Neuronal stem cell (in vitro differentiated cells): ENCODE data around the gene LYRM1.

Experiments used
- DNase-seq: peaks from one replicate; pipeline ENCODE4 v3.0.0-alpha.2; 2013; ENCODE audit warnings: low spot score
- H2AFZ ChIP-seq: one replicate; pipeline ENCODE4 v1.6.1; 2013; ENCODE audit warnings: mild to moderate bottlenecking, low read length, inconsistent platforms
- H2AK5ac ChIP-seq: 2 replicates; pipeline ENCODE4 v1.6.1; 2013; ENCODE audit warnings: low read depth, mild to moderate bottlenecking, inconsistent platforms, low read length, moderate library complexity, mixed read lengths
- H2BK120ac ChIP-seq: 2 replicates; pipeline ENCODE4 v1.6.1; 2013; ENCODE audit warnings: low read depth, mild to moderate bottlenecking, inconsistent platforms, low read length, moderate library complexity, mixed read lengths
- H2BK12ac ChIP-seq: one replicate; pipeline ENCODE4 v1.6.1; 2013; ENCODE audit warnings: low read length, inconsistent platforms
- H2BK15ac ChIP-seq: 2 replicates; pipeline ENCODE4 v1.6.1; 2013; ENCODE audit warnings: mild to moderate bottlenecking, low read length, inconsistent platforms, mixed read lengths
- H2BK5ac ChIP-seq: one replicate; pipeline ENCODE4 v1.6.1; 2013; ENCODE audit warnings: inconsistent platforms, mild to moderate bottlenecking, low read length, moderate library complexity
- H3K14ac ChIP-seq: one replicate; pipeline ENCODE4 v1.6.1; 2013; ENCODE audit warnings: low read length, inconsistent platforms
- H3K18ac ChIP-seq: 2 replicates; pipeline ENCODE4 v1.6.1; 2013; ENCODE audit warnings: low read length, inconsistent platforms
- H3K23ac ChIP-seq: 2 replicates; pipeline ENCODE4 v1.6.1; 2013; ENCODE audit warnings: low read depth, mild to moderate bottlenecking, mixed read lengths, low read length, inconsistent platforms; ENCODE audit not compliant: poor library complexity
- H3K27ac ChIP-seq: replicated peaks from 3 replicates; pipeline ENCODE4 v1.5.1; 2013; ENCODE audit warnings: low read length, inconsistent platforms
- H3K27me3 ChIP-seq, 3 experiments: 2 replicates each; pipeline ENCODE4 v1.6.1; 2013; ENCODE audit warnings: low read length in 3 of 3, mild to moderate bottlenecking in 2 of 3, inconsistent platforms in 1 of 3, low read depth in 1 of 3, mixed read lengths in 1 of 3, moderate library complexity in 1 of 3; ENCODE audit not compliant: control insufficient read depth in 3 of 3, insufficient read depth in 3 of 3
- H3K36me3 ChIP-seq, 2 donors: replicated peaks in 1 of 2; 2 replicates each; pipeline ENCODE4 v1.6.1; 2013; ENCODE audit warnings: low read length in 2 of 2; ENCODE audit not compliant: control insufficient read depth in 2 of 2, insufficient read depth in 2 of 2
- H3K4ac ChIP-seq: 2 replicates; pipeline ENCODE4 v1.6.1; 2013; ENCODE audit warnings: inconsistent platforms, mild to moderate bottlenecking, low read length, moderate library complexity
- H3K4me1 ChIP-seq, 2 donors: 1 replicate in 1 of 2; 2 replicates in 1 of 2; pipeline ENCODE4 v1.6.1; 2013; ENCODE audit warnings: low read length in 2 of 2, low read depth in 1 of 2; ENCODE audit not compliant: control insufficient read depth in 2 of 2, insufficient read depth in 1 of 2
- H3K4me2 ChIP-seq: one replicate; pipeline ENCODE4 v1.6.1; 2013; ENCODE audit warnings: mild to moderate bottlenecking, low read length, inconsistent platforms; ENCODE audit not compliant: insufficient read depth, poor library complexity, severe bottlenecking
- H3K4me3 ChIP-seq, 2 donors: 2 replicates each; pipeline ENCODE4 v1.5.1; 2013; ENCODE audit warnings: low read length in 2 of 2, mild to moderate bottlenecking in 2 of 2, inconsistent platforms in 1 of 2, moderate library complexity in 1 of 2
- H3K79me1 ChIP-seq: one replicate; pipeline ENCODE4 v1.6.1; 2013; ENCODE audit warnings: low read depth, mild to moderate bottlenecking, inconsistent platforms, low read length, moderate library complexity
- H3K9ac ChIP-seq: one replicate; pipeline ENCODE4 v1.6.1; 2013; ENCODE audit warnings: mild to moderate bottlenecking, low read depth, low read length, inconsistent platforms; ENCODE audit not compliant: poor library complexity
- H3K9me3 ChIP-seq, 2 donors: replicated peaks in 1 of 2; 2 replicates each; pipeline versions ENCODE3 to v1.6.1; 2013; ENCODE audit warnings: low read length in 2 of 2, mild to moderate bottlenecking in 2 of 2, inconsistent platforms in 1 of 2, low read depth in 1 of 2, mixed read lengths in 1 of 2, moderate library complexity in 1 of 2; ENCODE audit not compliant: control insufficient read depth in 2 of 2, insufficient read depth in 1 of 2
- H4K8ac ChIP-seq: one replicate; pipeline ENCODE4 v1.6.1; 2013; ENCODE audit warnings: low read depth, mild to moderate bottlenecking, inconsistent platforms, low read length, moderate library complexity
- H4K91ac ChIP-seq: one replicate; pipeline ENCODE4 v1.6.1; 2013; ENCODE audit warnings: low read length, low read depth, mild to moderate bottlenecking, inconsistent platforms; ENCODE audit not compliant: poor library complexity
- WGBS, 2 donors: extraction: QIAGEN DNeasy Blood & Tissue Kit; methylation state at CpG; one replicate each; pipeline ENCODE4 v1.1.7; 2013; ENCODE audit warnings: missing lambda C conversion rate in 2 of 2, mixed read lengths in 1 of 2; ENCODE audit not compliant: insufficient read length in 2 of 2, insufficient replicate concordance in 1 of 2; ENCODE audit errors: extremely low coverage in 2 of 2; 5-methylcytosine and 5-hydroxymethylcytosine counted together

The LYRM1 gene

GRCh38 chr16:20902426-20902825 lies 1.9 kb downstream of the LYRM1 start:
- Histone ChIP-seq H3K4me1 (peaks cover 8 to 16% of the 10 kb centered on the region in 2 donors), H3K27ac (no peak overlapping the region)
- no CpG with 5 or more reads among the region's 6 CpGs for WGBS, 2 donors

GRCh38 chr16:20903116-20903898 lies 2.7 kb downstream of the LYRM1 start:
- H3K4me2 ChIP-seq: no peak overlapping the region
- H3K36me3 ChIP-seq: peaks cover 3 to 14% of the 10 kb centered on the region in 2 donors
- WGBS, 2 donors: no CpG with 5 or more reads among the region's 5 CpGs
- H3K18ac ChIP-seq: no peak overlapping the region
- peaks cover 2% of the 10 kb centered on the region for H3K79me1 ChIP-seq
- no peak overlapping the region for H4K91ac ChIP-seq
- no peak overlapping the region for H2BK120ac ChIP-seq
- H2BK12ac ChIP-seq: no peak overlapping the region
- no peak overlapping the region for H4K8ac ChIP-seq
- H3K23ac ChIP-seq: no peak overlapping the region
- no peaks in the 10 kb centered on the region for H3K9me3 ChIP-seq
- H3K27ac ChIP-seq: no peak overlapping the region
- no peak overlapping the region for H2AK5ac ChIP-seq
- no peak overlapping the region for H2BK15ac ChIP-seq
- H3K4ac ChIP-seq: no peak overlapping the region
- no peak overlapping the region for H3K4me3 ChIP-seq
- no peaks in the 10 kb centered on the region for H3K27me3 ChIP-seq
- H3K4me1 ChIP-seq: peaks cover 8 to 12% of the 10 kb centered on the region in 2 donors
- H3K9ac ChIP-seq: no peak overlapping the region
- H2AFZ ChIP-seq: no peak overlapping the region
- no peak overlapping the region for H2BK5ac ChIP-seq
- DNase-seq: no peak
- H3K14ac ChIP-seq: no peak overlapping the region

More at GRCh38 chr16:20902426-20902825, 1.9 kb downstream of the LYRM1 start:
- no peak overlapping the region for H4K8ac ChIP-seq
- no peaks in the 10 kb centered on the region for H3K9me3 ChIP-seq
- no peak overlapping the region for H4K91ac ChIP-seq
- no peak overlapping the region for H3K4ac ChIP-seq
- no peak overlapping the region for H2BK12ac ChIP-seq
- peaks cover 3 to 19% of the 10 kb centered on the region in 2 donors for H3K36me3 ChIP-seq
- H3K4me3 ChIP-seq: no peak overlapping the region
- no peak overlapping the region for H2AK5ac ChIP-seq
- no peak overlapping the region for H3K14ac ChIP-seq
- no peak overlapping the region for H3K23ac ChIP-seq
- DNase-seq: no peak
- H3K9ac ChIP-seq: no peak overlapping the region
- peaks cover 2% of the 10 kb centered on the region for H3K79me1 ChIP-seq
- H3K18ac ChIP-seq: no peak overlapping the region
- no peaks in the 10 kb centered on the region for H3K27me3 ChIP-seq
- H2BK5ac ChIP-seq: no peak overlapping the region
- no peak overlapping the region for H2AFZ ChIP-seq
- no peak overlapping the region for H2BK120ac ChIP-seq
- H2BK15ac ChIP-seq: no peak overlapping the region
- H3K4me2 ChIP-seq: no peak overlapping the region

DNA sequence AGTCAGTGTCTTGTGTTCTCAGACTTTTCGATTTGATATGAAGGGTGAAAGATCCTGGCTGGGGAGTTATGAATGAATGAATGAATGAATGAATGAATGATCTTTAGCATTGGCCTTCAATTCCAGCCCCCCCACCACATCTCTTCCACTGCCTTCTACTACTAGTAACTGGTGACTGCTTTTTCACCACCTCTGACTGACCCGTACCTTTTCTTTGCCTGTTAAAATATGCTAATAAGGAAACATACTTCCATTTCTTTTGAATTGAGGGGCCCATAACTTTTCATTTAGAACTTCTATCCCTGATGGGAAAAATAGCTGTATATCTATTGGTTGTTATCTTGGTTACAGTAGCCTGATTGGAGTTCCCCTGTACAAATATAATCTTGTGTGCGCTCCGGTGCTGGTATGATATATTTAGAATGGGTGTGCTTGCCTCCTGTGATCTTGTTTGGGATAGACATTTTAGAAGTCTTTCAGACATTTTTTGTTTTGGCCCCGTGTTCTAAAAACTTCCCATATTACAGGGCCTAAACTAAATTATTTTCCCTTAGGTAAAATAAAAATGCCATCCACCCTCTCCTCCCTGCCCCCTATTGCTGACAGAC lies 3.4 kb downstream of the LYRM1 start:
- Histone ChIP-seq H4K8ac (no peak overlapping the region), H3K4me3 (no peak overlapping the region), H3K14ac (no peak overlapping the region), H3K9me3 (no peaks in the 10 kb centered on the region), H3K36me3 (peaks cover 3 to 14% of the 10 kb centered on the region in 2 donors), H3K4me1 (peaks cover 8 to 10% of the 10 kb centered on the region in 2 donors), H2BK15ac (no peak overlapping the region), H2AFZ (no peak overlapping the region), H3K9ac (no peak overlapping the region), H3K27ac (no peak overlapping the region), H4K91ac (no peak overlapping the region), H2BK5ac (no peak overlapping the region), H3K23ac (no peak overlapping the region), H3K4me2 (no peak overlapping the region), H3K79me1 (peaks cover 2% of the 10 kb centered on the region), H3K4ac (no peak overlapping the region), H3K27me3 (no peaks in the 10 kb centered on the region), H2BK120ac (no peak overlapping the region), H2AK5ac (no peak overlapping the region), H3K18ac (no peak overlapping the region), H2BK12ac (no peak overlapping the region)
- no peak for DNase-seq
- no CpG with 5 or more reads among the region's 5 CpGs for WGBS, 2 donors

DNA sequence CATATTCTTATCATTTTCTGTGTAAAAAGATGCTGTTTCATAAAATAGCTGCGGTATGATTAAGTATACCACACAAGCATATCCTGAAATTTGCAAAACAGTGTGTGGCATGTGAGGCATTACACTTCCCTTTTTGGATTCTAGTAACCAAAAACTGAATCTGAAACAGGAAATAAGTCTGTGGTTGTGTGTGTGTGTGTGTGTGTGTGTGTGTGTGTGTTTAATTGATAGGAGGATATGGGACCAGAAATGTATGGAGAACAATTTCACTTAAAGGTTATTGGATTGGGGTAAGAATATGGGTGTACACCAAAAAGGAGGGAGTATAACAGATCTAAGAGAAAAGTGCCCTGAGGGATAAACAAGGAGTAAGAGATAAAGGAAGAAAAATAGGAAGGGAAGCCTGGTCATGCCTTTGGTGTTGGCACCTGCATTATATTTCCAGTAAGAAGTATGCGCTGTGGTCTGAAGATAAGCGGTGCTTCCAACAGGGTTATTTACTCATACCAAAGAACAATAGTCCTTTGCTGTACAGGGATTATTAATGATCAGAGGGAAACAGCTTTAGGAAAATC lies 4.0 kb downstream of the LYRM1 start:
- H3K4me1 ChIP-seq: peaks cover 5% of the 10 kb centered on the region in 2 donors
- WGBS, 2 donors: no CpG with 5 or more reads among the region's 3 CpGs

More for the DNA sequence above, 4.0 kb downstream of the LYRM1 start:
- Histone ChIP-seq H2BK5ac (no peak overlapping the region), H3K79me1 (peaks cover 2% of the 10 kb centered on the region), H3K23ac (no peak overlapping the region), H2AFZ (no peak overlapping the region), H2BK15ac (no peak overlapping the region), H3K27ac (no peak overlapping the region), H2BK12ac (no peak overlapping the region), H2AK5ac (no peak overlapping the region), H3K4me3 (no peak overlapping the region), H3K4ac (no peak overlapping the region), H3K27me3 (no peaks in the 10 kb centered on the region), H3K14ac (no peak overlapping the region), H4K91ac (no peak overlapping the region), H3K9ac (no peak overlapping the region), H2BK120ac (no peak overlapping the region), H3K18ac (no peak overlapping the region), H3K36me3 (peaks cover 3 to 14% of the 10 kb centered on the region in 2 donors), H3K4me2 (no peak overlapping the region), H4K8ac (no peak overlapping the region), H3K9me3 (no peaks in the 10 kb centered on the region)
- DNase-seq: no peak
